ENCODE measurements around the gene POLA2. TPM values are rescaled to one million over a fixed set of nuclear protein-coding genes. Genes with fewer than 3 reads are reported as not detected.

The POLA2 gene
- total and polyA plus RNA-seq, 9 of the 15 experiments (the other 6 are each of a cell fraction or from before 2014, with no cell fraction given) = 2.7 to 134 (median 44.4) TPM

- TF ChIP-seq HBP1 (CRISPR knock-in tag; IDR thresholded peaks at IDR 0.05) (no peak), ZNF41 (CRISPR knock-in tag; conservative IDR thresholded peaks at IDR 0.05) (no peak), ZBTB12 (CRISPR knock-in tag; IDR thresholded peaks at IDR 0.05) (no peak), ETV6 (IDR thresholded peaks at IDR 0.05; ENCODE audit: borderline replicate concordance in 1 of 2, low read depth in 2 of 2, low read length in 1 of 2) (no peak), ETV6 (CRISPR knock-in tag; IDR thresholded peaks at IDR 0.05; ENCODE audit: borderline replicate concordance) (no peak), ZNF384 (IDR thresholded peaks at IDR 0.05; ENCODE audit: low read depth, low read length) (no peak), ZNF12 (CRISPR knock-in tag; IDR thresholded peaks at IDR 0.05) (no peak), MCM7 (IDR thresholded peaks at IDR 0.05) (no peak)
- TF ChIP-seq, protein P1, sequence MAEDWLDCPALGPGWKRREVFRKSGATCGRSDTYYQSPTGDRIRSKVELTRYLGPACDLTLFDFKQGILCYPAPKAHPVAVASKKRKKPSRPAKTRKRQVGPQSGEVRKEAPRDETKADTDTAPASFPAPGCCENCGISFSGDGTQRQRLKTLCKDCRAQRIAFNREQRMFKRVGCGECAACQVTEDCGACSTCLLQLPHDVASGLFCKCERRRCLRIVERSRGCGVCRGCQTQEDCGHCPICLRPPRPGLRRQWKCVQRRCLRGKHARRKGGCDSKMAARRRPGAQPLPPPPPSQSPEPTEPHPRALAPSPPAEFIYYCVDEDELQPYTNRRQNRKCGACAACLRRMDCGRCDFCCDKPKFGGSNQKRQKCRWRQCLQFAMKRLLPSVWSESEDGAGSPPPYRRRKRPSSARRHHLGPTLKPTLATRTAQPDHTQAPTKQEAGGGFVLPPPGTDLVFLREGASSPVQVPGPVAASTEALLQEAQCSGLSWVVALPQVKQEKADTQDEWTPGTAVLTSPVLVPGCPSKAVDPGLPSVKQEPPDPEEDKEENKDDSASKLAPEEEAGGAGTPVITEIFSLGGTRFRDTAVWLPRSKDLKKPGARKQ (CRISPR knock-in tag; IDR thresholded peaks at IDR 0.05) = no peak
Measured at GRCh38 chr11:65275906-65276305, 14.1 kb downstream of the POLA2 start (continued).
